ENCODE data around the gene COG7. TPM values are rescaled to one million over a fixed set of nuclear protein-coding genes. Genes with fewer than 3 reads are reported as not detected.

COG7 gene
- total RNA-seq, 1 experiment from 2014 or later: 22.6 TPM

- TF ChIP-seq TEAD1 (CRISPR knock-in tag; IDR thresholded peaks at IDR 0.05) (no peak), CDX4 (CRISPR knock-in tag; IDR thresholded peaks at IDR 0.05; ENCODE audit: borderline replicate concordance) (no peak), TEAD4 (CRISPR knock-in tag; IDR thresholded peaks at IDR 0.05) (no peak), E2F1 (CRISPR knock-in tag; IDR thresholded peaks at IDR 0.05) (no peak), MLX (CRISPR knock-in tag; IDR thresholded peaks at IDR 0.05) (no peak), ESRRA (CRISPR knock-in tag; IDR thresholded peaks at IDR 0.05; ENCODE audit: borderline replicate concordance) (no peak)
These were observed 79.4 kb downstream of the COG7 start (continued) for GRCh38 chr16:23373436-23374219.

- ATAC-seq (peak; percentile 38; the same call in 1 of the 2 replicates), DNase-seq (ENCODE audit: low spot score) (peak; percentile 32)
- Mint-ChIP-seq H3K4me3 (no peak overlapping the region), H3K36me3 (no peaks in the 10 kb centered on the region), H3K9me3 (no peaks in the 10 kb centered on the region), H3K27me3 (ENCODE audit: low read depth) (no peaks in the 10 kb centered on the region), H3K27ac (no peak overlapping the region), H3K4me1 (no peaks in the 10 kb centered on the region)
- ChIA-PET CTCF (interaction anchor here (0.5 to 2.7 kb wide), 9 partner anchors 9 to 189 kb away, joined by 3 to 18 read pairs (median 4); partner anchors contain the start of gene SCNN1G), POLR2A (no interaction called here)
- TF ChIP-seq JAZF1 (CRISPR knock-in tag; IDR thresholded peaks at IDR 0.05) (no peak), USF1 (CRISPR knock-in tag; IDR thresholded peaks at IDR 0.05) (no peak), CTCF (IDR thresholded peaks at IDR 0.05) (peak; percentile 47; the same call in 1 of the 2 replicates), E2F1 (CRISPR knock-in tag; IDR thresholded peaks at IDR 0.05) (no peak), ESRRA (CRISPR knock-in tag; IDR thresholded peaks at IDR 0.05; ENCODE audit: borderline replicate concordance) (no peak)
These were observed 81.6 kb downstream of the COG7 start for GRCh38 chr16:23371368-23371767.

- Mint-ChIP-seq H3K27ac (no peak overlapping the region), H3K4me3 (no peak overlapping the region), H3K4me1 (peaks cover 9% of the 10 kb centered on the region), H3K27me3 (ENCODE audit: low read depth) (no peaks in the 10 kb centered on the region), H3K9me3 (no peaks in the 10 kb centered on the region), H3K36me3 (no peaks in the 10 kb centered on the region)
- TF ChIP-seq ZNF263 (CRISPR knock-in tag; IDR thresholded peaks at IDR 0.05; ENCODE audit: low read depth) (no peak), ZNF423 (CRISPR knock-in tag; IDR thresholded peaks at IDR 0.05) (no peak), JAZF1 (CRISPR knock-in tag; IDR thresholded peaks at IDR 0.05) (no peak)
- POLR2A ChIA-PET: no interaction called here
- DNase-seq (ENCODE audit: low spot score) (no peak), ATAC-seq (no peak)
- CTCF ChIA-PET: interaction anchor here (2.7 kb wide), 1 partner anchor 66 kb away, joined by 16 read pairs; no protein-coding TSS in a partner anchor
These were observed 83.6 kb downstream of the COG7 start for GRCh38 chr16:23369416-23369815.

GRCh38 chr16:23368469-23368868 lies 84.5 kb downstream of the COG7 start:
- no peak for TF ChIP-seq E2F1 (CRISPR knock-in tag; IDR thresholded peaks at IDR 0.05)
- no peak overlapping the region for H3K27ac Mint-ChIP-seq
- POLR2A ChIA-PET: no interaction called here
- no peak overlapping the region for H3K4me3 Mint-ChIP-seq
- CTCF ChIA-PET: interaction anchor here (0.6 to 1.3 kb wide), 2 partner anchors 30 to 67 kb away, joined by 3 to 4 read pairs; no protein-coding TSS in a partner anchor
- no peaks in the 10 kb centered on the region for H3K9me3 Mint-ChIP-seq
- ATAC-seq (no peak), DNase-seq (ENCODE audit: low spot score) (no peak)
- H3K27me3 Mint-ChIP-seq (ENCODE audit: low read depth): no peaks in the 10 kb centered on the region
- H3K36me3 Mint-ChIP-seq: no peaks in the 10 kb centered on the region
- peaks cover 9% of the 10 kb centered on the region for H3K4me1 Mint-ChIP-seq
